ENCODE data around the gene DSCAM. TPM values are rescaled to one million over a fixed set of nuclear protein-coding genes. Genes with fewer than 3 reads are reported as not detected.
A peak's percentile ranks its signal among the peaks of the same experiment; 100 is the strongest.

The DSCAM gene
- total and polyA plus RNA-seq, 12 donors = under 0.01 to 0.11 (median 0.07) TPM; not detected in 5

GRCh38 chr21:40616377-40616704 lies 230.6 kb downstream of the DSCAM start:
- intact Hi-C loops (cut with DNase I) = no loop called here
- Histone ChIP-seq H3K9me3 (replicated peaks in 1 of 3) (no peaks in the 10 kb centered on the region), H3K4me3 (no peak overlapping the region), H3K27me3 (no peaks in the 10 kb centered on the region), H3K4me1 (replicated peaks in 1 of 2) (no peaks in the 10 kb centered on the region), H3K27ac (no peak overlapping the region), H3K36me3 (replicated peaks in 1 of 2) (no peaks in the 10 kb centered on the region)
- WGBS, 4 donors = 54 to 86% (median 66%) methylated on average over 2 to 5 of the region's 5 CpGs
- TF ChIP-seq POLR2A (IDR thresholded peaks at IDR 0.05) = no peak
- TF ChIP-seq, protein P1, sequence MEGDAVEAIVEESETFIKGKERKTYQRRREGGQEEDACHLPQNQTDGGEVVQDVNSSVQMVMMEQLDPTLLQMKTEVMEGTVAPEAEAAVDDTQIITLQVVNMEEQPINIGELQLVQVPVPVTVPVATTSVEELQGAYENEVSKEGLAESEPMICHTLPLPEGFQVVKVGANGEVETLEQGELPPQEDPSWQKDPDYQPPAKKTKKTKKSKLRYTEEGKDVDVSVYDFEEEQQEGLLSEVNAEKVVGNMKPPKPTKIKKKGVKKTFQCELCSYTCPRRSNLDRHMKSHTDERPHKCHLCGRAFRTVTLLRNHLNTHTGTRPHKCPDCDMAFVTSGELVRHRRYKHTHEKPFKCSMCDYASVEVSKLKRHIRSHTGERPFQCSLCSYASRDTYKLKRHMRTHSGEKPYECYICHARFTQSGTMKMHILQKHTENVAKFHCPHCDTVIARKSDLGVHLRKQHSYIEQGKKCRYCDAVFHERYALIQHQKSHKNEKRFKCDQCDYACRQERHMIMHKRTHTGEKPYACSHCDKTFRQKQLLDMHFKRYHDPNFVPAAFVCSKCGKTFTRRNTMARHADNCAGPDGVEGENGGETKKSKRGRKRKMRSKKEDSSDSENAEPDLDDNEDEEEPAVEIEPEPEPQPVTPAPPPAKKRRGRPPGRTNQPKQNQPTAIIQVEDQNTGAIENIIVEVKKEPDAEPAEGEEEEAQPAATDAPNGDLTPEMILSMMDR (IDR thresholded peaks at IDR 0.05) = no peak
- peak in 2 of 7 donors; percentile 1 to 20 for DNase-seq

DNA sequence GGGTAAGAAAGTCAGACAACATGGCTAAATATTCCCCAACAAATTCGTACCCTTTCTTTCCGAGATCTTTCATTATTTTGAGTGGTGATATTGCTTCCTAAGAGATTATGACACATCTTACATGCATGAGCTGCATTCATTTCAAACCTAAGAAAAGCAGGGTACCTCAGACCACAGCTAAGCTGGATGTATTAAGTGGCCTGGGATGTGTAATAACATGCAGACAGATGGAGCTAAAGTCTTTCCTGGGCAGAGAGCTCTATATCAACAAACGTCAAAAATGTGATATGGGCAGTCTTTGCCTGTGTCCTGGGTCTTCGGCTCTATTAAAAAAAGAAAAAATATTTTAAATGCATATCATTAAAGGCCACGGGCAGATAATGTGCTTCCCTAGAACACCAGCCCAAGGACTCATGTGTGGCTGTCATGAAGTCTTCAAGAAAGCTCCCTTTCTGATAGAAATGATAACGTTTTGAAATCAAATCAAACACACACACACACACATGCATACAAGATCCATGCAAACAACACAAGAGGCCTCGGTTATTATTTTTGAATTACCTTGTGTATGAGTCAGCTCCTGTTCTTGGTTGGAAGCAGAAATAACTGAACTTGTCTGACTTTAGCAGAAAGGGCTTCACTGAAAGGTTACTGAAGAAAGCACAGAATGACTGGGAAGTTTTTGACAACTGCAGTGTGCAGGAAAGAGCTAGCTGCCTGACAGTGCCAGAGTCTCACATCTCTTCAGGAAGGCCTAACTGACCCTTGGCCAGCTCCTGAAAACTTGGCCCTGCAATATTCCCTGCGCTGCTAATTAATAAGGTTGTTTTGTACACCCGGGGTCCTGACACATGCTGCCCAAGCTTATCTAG lies 231.2 kb downstream of the DSCAM start:
- Histone ChIP-seq H3K36me3 (replicated peaks in 1 of 2) (no peaks in the 10 kb centered on the region), H3K27ac (no peak overlapping the region), H3K27me3 (no peaks in the 10 kb centered on the region), H3K9me3 (replicated peaks in 1 of 3) (no peaks in the 10 kb centered on the region), H3K4me1 (replicated peaks in 1 of 2) (no peaks in the 10 kb centered on the region), H3K4me3 (no peak overlapping the region)
- WGBS, 4 donors = 34 to 49% (median 43%) methylated on average over 9 of the region's 9 CpGs
- no peak for DNase-seq
- intact Hi-C loops (cut with DNase I) = no loop called here
- TF ChIP-seq POLR2A (IDR thresholded peaks at IDR 0.05) = no peak
- TF ChIP-seq, protein P1 (IDR thresholded peaks at IDR 0.05) = no peak

GRCh38 chr21:40613546-40614030 lies 233.4 kb downstream of the DSCAM start:
- no peaks in the 10 kb centered on the region for H3K36me3 ChIP-seq (replicated peaks in 1 of 2)
- no peaks in the 10 kb centered on the region for H3K4me1 ChIP-seq (replicated peaks in 1 of 2)
- no peak for TF ChIP-seq POLR2A (IDR thresholded peaks at IDR 0.05)
- TF ChIP-seq, protein P1 (IDR thresholded peaks at IDR 0.05) = no peak
- intact Hi-C loops (cut with DNase I) = no loop called here
- no peak overlapping the region for H3K4me3 ChIP-seq
- no peak overlapping the region for H3K27ac ChIP-seq
- 80 to 87% (median 83%) methylated on average over 4 of the region's 4 CpGs for WGBS, 4 donors
- H3K27me3 ChIP-seq = no peaks in the 10 kb centered on the region
- DNase-seq = no peak
- H3K9me3 ChIP-seq (replicated peaks in 1 of 3) = no peaks in the 10 kb centered on the region

- H3K27me3 ChIP-seq = no peaks in the 10 kb centered on the region
- TF ChIP-seq, protein P1 (IDR thresholded peaks at IDR 0.05) = no peak
- no peak for TF ChIP-seq POLR2A (IDR thresholded peaks at IDR 0.05)
- intact Hi-C loops (cut with DNase I) = no loop called here
- no peak overlapping the region for H3K27ac ChIP-seq
- H3K4me3 ChIP-seq = no peak overlapping the region
- no peaks in the 10 kb centered on the region for H3K4me1 ChIP-seq (replicated peaks in 1 of 2)
- no peaks in the 10 kb centered on the region for H3K36me3 ChIP-seq (replicated peaks in 1 of 2)
- no peaks in the 10 kb centered on the region for H3K9me3 ChIP-seq (replicated peaks in 1 of 3)
- no peak for DNase-seq
- WGBS, 4 donors = 57 to 77% (median 71%) methylated on average over 4 to 6 of the region's 6 CpGs
Observed at GRCh38 chr21:40610345-40610744, 236.6 kb downstream of the DSCAM start.
